Vagina (tissue), 2 donors: ENCODE data around the gene POLA2.
"Not testable (repeated sequence)": the region's sequence is repeated elsewhere in the genome, so short reads cannot be mapped to it uniquely, and the experiment has no call there.

Experiments
- POLR2A ChIP-seq, 2 donors: fragments of 450-650 bp; IDR thresholded peaks; one replicate each; pipeline ENCODE4 v1.6.1; 2017; ENCODE audit warnings: antibody characterized with exemption in 2 of 2, mild to moderate bottlenecking in 2 of 2, moderate library complexity in 2 of 2
- TF ChIP-seq, protein P1 (sequence below), 3 experiments: fragments of 450-650 bp in 2 of 3; fragments of 200-600 bp in 1 of 3; sonication (generic) in 1 of 3; IDR thresholded peaks; one replicate each; pipeline ENCODE4 v1.5.1; 2017 to 2019; ENCODE audit warnings: antibody characterized with exemption in 3 of 3, mild to moderate bottlenecking in 2 of 3, moderate library complexity in 2 of 3

DNA sequence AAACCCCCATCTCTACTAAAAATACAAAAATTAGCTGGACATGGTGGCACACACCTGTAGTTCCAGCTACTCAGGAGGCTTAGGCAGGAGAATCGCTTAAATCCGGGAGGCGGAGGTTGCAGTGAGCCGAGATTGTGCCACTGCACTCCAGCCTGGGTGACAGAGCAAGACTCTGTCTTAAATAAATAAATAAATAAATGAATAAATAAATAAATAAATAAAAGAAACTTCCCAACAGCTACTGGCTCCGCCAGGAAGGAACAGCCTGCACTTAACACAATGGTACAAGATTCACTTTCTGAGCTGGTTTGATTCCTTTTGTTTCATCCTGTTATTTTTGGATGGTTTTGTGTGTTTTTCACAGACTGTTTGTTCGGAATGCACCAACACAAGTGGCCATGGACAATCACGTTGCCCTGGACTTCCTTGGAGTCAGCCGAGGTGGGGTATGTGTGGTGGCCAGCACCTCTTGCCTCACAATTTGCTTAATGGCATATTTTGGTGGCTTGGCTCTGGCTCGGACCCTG, 13.5 kb upstream of the POLA2 start:
- TF ChIP-seq, protein P1, sequence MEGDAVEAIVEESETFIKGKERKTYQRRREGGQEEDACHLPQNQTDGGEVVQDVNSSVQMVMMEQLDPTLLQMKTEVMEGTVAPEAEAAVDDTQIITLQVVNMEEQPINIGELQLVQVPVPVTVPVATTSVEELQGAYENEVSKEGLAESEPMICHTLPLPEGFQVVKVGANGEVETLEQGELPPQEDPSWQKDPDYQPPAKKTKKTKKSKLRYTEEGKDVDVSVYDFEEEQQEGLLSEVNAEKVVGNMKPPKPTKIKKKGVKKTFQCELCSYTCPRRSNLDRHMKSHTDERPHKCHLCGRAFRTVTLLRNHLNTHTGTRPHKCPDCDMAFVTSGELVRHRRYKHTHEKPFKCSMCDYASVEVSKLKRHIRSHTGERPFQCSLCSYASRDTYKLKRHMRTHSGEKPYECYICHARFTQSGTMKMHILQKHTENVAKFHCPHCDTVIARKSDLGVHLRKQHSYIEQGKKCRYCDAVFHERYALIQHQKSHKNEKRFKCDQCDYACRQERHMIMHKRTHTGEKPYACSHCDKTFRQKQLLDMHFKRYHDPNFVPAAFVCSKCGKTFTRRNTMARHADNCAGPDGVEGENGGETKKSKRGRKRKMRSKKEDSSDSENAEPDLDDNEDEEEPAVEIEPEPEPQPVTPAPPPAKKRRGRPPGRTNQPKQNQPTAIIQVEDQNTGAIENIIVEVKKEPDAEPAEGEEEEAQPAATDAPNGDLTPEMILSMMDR (IDR thresholded peaks at IDR 0.05), result not testable (repeated sequence)
- TF ChIP-seq POLR2A (IDR thresholded peaks at IDR 0.05), result not testable (repeated sequence)
